Stimulated activated CD4-positive, alpha-beta T cell treated with anti-CD3 and anti-CD28 coated beads, Interleukin-1b, Interleukin-23, amount 100 ng/mL, for 4 hours (primary cell): ENCODE data around the gene CFAP100.
A peak's percentile ranks its signal among the peaks of the same experiment; 100 is the strongest.

Source experiments
- DNase-seq, 2 donors: peaks; one replicate each; pipeline ENCODE4 v3.0.0-alpha.2; 2020; ENCODE audit warnings: low read depth in 2 of 2

Gene CFAP100

GRCh38 chr3:126373682-126374601 lies 20.8 kb upstream of the CFAP100 start:
- DNase-seq, result no peak

- DNase-seq, result no peak
These were observed 18.8 kb upstream of the CFAP100 start for GRCh38 chr3:126375835-126376331.

DNA sequence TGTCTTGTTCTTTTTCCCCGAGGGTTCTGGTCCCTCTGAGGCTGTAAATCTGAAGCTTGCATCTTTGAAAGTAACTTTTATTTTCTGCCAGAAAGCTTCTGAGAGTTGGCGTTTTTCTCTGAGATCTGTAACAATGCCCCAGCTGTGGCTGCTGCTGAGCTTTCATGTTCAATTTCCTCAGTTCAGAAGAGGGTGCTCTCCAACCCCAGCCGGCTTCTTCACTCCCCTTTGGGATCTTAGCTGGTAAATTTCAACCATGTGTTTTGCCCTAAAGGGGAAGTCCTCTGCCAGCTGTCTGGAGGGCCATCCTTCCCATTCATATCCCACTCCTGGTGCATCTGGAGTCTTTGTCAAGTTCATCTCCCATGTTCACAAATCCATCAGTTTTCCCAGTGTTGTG lies 18.3 kb upstream of the CFAP100 start:
- DNase-seq, result no peak

GRCh38 chr3:126377211-126377610 lies 17.5 kb upstream of the CFAP100 start:
- DNase-seq, result no peak

GRCh38 chr3:126378341-126378751 lies 16.4 kb upstream of the CFAP100 start:
- DNase-seq, result no peak

- no peak for DNase-seq
These were observed 14.5 kb upstream of the CFAP100 start for GRCh38 chr3:126380011-126380768.

GRCh38 chr3:126381966-126382365 lies 12.7 kb upstream of the CFAP100 start:
- no peak for DNase-seq

GRCh38 chr3:126389112-126389793 lies 5.5 kb upstream of the CFAP100 start:
- DNase-seq, result peak; percentile 8 to 37

GRCh38 chr3:126389794-126390146 lies 4.9 kb upstream of the CFAP100 start:
- DNase-seq, result no peak

DNA sequence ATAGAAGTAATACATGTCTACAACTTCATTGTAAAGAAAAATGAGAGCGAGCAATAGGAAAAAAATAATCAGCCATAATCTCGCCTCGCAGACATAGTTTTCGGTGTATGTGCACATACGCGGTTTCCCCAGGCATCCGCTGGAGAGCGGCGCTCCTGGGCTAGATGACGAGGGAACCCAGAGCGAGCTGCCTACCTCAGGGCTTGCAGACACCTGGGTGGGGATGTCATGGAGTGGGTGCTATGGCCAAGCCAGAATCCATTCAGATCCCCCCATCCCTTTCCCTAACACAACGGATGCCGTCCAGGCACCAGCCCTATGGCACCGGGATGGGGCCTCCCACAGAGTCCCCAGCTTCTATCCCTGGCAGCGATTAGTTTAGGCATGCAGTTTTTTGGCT lies 4.5 kb upstream of the CFAP100 start:
- no peak for DNase-seq

DNA sequence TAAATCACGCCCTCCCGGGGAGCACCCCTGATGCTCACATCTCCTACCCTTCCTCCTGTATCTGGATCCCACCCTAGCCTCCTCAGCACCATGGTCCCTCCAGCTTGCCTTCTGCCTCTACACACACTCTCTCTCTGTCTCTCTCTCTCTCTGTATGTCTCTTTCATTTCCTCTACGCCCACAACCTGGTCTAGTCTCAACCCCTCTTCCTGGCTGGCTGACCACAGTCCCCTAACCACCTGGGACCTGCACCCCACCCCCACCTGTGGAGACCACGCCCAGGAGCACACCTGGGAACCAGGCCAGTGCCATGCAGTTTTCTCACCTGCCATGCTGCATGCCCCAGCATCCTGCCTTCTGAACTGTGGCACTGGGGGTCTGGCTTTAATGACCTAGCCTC lies 4.0 kb upstream of the CFAP100 start:
- no peak for DNase-seq

GRCh38 chr3:126391631-126392030 lies 3.1 kb upstream of the CFAP100 start:
- DNase-seq, result no peak

DNA sequence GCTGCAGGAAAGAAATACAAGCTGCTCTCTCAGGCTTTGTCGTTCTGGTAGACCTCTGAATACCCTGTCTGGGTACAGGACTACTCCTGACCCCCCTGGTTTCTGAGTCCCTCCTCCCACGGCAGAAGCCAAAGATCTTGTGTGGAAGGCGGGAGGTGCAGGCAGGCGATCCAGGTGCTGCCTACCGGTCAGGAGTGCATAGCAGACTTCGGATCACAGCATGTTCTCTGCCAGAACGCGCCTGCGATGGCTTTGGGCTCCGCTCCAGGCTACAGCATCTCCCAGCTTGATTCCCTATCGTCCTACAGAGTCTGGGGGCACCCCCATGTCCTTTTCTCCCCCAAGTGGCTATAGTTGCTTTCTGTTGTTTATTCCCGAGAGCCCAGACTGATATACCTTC lies 2.5 kb upstream of the CFAP100 start:
- DNase-seq, result no peak

- no peak for DNase-seq
These were observed 1.1 kb upstream of the CFAP100 start for GRCh38 chr3:126393563-126393962.

DNA sequence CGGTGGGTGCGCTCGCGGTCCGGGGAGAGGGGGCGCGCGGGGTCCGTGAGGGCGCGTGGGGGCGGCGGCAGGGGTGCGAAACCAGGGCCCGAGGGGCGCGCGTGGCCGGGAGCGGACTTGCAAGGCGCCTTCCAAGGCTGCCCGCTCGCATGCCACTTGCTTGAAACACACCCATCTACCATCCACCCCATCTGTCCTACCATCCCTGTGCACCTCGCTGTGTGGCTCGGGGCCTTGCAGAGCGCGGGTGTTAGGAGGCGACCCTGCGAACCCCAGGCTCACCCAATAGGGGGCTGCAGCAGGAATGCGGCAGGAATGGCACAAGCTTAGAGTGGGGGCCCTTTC lies 240 bp downstream of the CFAP100 start:
- no peak for DNase-seq

DNA sequence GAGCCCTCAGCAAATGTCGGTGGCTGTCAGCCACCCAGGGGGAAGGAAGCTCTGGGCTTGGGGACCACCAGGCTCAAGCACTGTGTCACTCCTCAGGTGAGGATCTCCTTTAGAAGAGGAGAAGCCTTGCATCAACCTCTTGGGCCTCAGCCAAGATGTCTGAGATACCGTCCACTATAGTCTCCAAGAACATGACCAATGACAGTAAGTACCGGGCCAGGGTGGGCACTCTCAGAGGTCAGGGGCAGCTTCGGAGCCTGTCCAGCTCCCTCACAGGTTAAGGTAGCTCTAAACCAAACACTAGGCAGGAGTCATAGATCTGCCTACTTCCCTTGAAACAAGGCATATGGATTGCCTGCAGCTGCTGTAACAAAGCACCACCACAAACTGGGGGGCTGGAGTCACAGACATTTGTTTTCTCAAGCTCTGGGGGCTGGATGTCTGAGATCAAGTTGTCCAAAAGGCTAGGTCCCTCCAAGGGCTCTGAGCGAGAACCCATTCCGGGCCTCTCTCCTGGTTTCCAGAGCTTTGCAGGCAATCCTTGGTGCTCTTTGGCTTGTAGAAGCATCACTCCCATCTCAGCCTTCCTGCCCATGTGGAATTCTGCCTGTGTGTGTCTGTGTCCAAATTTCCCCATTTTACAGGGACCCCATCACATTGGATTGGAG lies 1.3 kb downstream of the CFAP100 start:
- DNase-seq, result no peak

GRCh38 chr3:126396536-126396935 lies 1.8 kb downstream of the CFAP100 start:
- no peak for DNase-seq

DNA sequence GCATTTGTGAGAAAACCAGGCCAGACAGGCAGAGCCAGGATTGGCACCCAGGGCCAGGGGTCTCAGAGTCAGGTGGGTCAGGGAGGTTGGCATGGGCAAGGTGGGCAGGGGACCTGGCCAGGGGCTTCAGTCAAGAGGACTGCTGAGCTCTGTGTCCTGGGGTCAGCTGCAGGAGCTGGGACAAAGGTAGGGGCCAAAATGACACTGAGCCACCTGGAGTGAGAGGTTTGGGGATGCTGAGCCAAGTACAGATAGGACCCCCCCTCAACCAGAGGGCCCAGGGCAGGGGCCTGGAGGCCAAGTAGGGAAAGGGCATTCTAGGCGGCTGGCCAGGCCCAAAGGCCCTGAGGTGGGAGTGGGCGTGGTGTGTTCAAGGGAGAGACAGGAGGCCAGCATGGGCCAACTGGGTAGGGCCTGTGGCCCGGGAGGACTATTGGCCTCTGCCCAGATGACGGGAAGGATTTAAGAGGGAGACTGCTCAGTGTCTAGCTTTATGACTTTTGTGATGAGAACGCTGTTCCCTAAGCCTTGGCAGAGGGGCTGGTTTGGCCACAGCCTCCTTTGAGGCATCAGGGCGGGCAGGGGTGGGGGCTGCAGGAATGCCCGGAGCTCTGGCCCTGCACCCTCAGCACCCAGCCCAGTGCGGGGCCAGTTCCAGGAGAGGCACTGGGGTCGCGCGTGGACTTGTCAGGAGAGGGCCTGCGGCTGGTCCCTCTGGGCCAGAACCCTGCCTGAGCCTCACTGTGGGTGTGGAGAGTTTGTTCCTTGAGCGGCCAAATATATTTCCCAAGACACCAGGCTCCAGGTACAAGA lies 3.1 kb downstream of the CFAP100 start:
- no peak for DNase-seq

DNA sequence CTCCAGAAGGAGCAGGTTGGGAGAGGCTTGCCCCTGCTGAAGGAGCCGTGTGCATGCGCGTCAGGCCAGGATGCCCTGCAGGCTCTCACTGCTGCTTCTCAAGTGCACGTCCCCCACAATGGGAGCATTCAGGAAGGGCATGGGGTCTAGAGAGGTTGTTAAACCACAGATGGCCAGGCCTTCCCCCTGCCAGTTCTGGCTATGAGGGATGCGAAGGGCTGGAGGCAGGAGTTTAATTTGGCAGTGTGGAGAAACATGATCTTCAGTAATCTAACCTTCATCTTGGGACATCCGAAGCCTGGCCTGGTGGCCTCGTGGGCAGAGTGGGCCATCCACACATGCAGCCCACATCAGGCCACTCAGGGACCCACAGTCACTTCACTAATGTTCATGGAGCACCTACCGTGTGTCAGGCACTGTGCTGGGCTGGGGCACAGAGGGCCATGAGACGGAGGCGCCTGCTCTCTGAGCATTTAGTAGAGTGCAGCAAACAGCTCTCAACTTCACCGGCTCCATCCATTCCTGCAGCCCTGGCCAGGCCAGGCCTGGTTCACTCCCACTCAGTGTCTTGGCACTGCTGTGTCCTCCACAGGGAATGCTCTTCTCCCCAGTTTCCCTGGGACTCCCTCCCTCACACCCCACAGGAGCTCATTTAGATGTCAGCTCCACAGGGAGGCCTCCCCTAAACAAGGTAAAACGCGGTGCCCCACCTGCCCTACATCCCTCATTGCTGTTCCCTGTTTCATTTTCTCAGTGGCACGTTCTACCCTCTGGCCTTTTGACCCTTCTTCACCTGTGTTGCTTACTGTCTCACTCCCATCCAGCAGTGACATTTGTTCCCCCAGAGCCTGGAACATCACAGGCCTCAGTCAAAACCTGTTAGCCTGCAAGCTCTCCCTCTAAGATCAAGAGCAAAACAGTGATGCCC lies 4.0 kb downstream of the CFAP100 start:
- DNase-seq, result no peak

DNA sequence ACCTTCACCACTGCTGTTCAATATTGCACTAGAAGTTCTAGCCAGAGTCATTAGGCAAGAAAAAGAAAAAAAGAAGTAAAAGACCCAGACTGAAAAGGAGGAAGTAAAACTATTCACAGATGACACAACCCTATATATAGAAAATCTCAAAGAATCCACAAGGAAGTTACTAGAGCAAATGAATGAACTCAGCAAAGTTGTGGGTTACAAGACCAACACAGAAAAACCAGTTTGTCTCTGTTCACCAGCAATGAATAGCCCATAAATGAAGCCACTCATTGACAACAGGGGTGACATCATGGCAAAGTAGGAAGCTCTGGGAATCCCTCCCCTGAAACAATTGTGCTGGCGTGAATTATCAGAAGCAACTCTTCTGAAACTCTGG lies 4.6 kb downstream of the CFAP100 start:
- no peak for DNase-seq
